A549 (cell line): ENCODE measurements around the gene USP36. TPM values are rescaled to one million over a fixed set of nuclear protein-coding genes. Genes with fewer than 3 reads are reported as not detected.

ENCODE experiments used
- ATAC-seq, 2 experiments: fragments of 200-7000 bp in 1 of 2; fragments of >200 bp in 1 of 2; cut with Nextera tagmentation in 1 of 2; cut with Tn5 transposase in 1 of 2; 3 replicates each; pipeline versions ENCODE4 v1.8.0 to v1.9.1; 2018 to 2020; ENCODE audit warnings: mild to moderate bottlenecking in 1 of 2, moderate library complexity in 1 of 2
- CTCF ChIA-PET: fragments of 300-600 bp; sonication (Branson Sonifier 250); formaldehyde crosslinking; extraction: SDS; loops from one replicate; lab custom pipeline; 2021; ENCODE audit warnings: antibody characterized with exemption, inconsistent platforms; lab: Yijun Ruan, JAX
- POLR2A ChIA-PET: fragments of 350-600 bp; formaldehyde crosslinking; extraction: SDS; loops from one replicate; lab custom pipeline; 2021; ENCODE audit warnings: antibody characterized with exemption, inconsistent platforms; lab: Yijun Ruan, JAX
- DNase-seq, 2 experiments: peaks; one replicate each; pipeline versions ENCODE4 v3.0.0 to v3.0.0-alpha.2; 2011 to 2016; ENCODE audit warnings: low read depth in 1 of 2, low spot score in 1 of 2
- FAIRE-seq: peaks from 2 replicates; lab custom pipeline; 2011; peaks lifted over from hg19 to GRCh38; lab: Jason Lieb, UNC
- H3K27ac ChIP-seq, 2 experiments: fragments of >200 bp; sonication (Bioruptor Twin); formaldehyde crosslinking; 3 replicates each; pipeline ENCODE4 v1.5.1; 2016 to 2017
- H3K4me1 ChIP-seq: fragments of >200 bp; sonication (Bioruptor Twin); formaldehyde crosslinking; 3 replicates; pipeline ENCODE4 v1.6.1; 2016
- H3K4me2 ChIP-seq: fragments of >200 bp; sonication (Bioruptor Twin); formaldehyde crosslinking; 3 replicates; pipeline ENCODE4 v1.6.1; 2016
- H3K4me3 ChIP-seq: fragments of >200 bp; sonication (Bioruptor Twin); formaldehyde crosslinking; 3 replicates; pipeline ENCODE4 v1.5.1; 2016
- H3K9me3 ChIP-seq: fragments of >200 bp; sonication (Bioruptor Twin); formaldehyde crosslinking; 3 replicates; pipeline ENCODE4 v1.6.1; 2016
- ATOH8 ChIP-seq: fragments of 250-450 bp; sonication (Bioruptor Pico); IDR thresholded peaks from 2 replicates; pipeline ENCODE4 v1.5.0; 2020; ENCODE audit warnings: low read depth, mild to moderate bottlenecking, moderate library complexity
- BCL3 ChIP-seq: fragments of >200 bp; sonication (Bioruptor Twin); formaldehyde crosslinking; IDR thresholded peaks from 3 replicates; pipeline ENCODE4 v1.6.1; 2016
- CEBPB ChIP-seq, 2 experiments: fragments of >200 bp in 1 of 2; sonication (Bioruptor Twin) in 1 of 2; formaldehyde crosslinking in 1 of 2; IDR thresholded peaks; 2 replicates each; pipeline ENCODE4 v1.6.1; 2012 to 2016
- CTCF ChIP-seq: fragments of >200 bp; sonication (Bioruptor Twin); formaldehyde crosslinking; IDR thresholded peaks from 3 replicates; pipeline ENCODE4 v1.5.1; 2016
- EHF ChIP-seq: fragments of 250-450 bp; sonication (Bioruptor Pico); IDR thresholded peaks from 2 replicates; pipeline ENCODE4 v1.5.0; 2020; ENCODE audit warnings: mild to moderate bottlenecking
- EHMT2 ChIP-seq: fragments of 200-600 bp; sonication (generic); IDR thresholded peaks from 2 replicates; pipeline ENCODE4 v1.6.1; 2016; ENCODE audit warnings: antibody characterized with exemption, low read depth, mild to moderate bottlenecking, moderate library complexity
- FOSB ChIP-seq: fragments of 250-450 bp; sonication (Bioruptor Pico); IDR thresholded peaks from 2 replicates; pipeline ENCODE4 v1.5.0; 2020; ENCODE audit warnings: mild to moderate bottlenecking, moderate library complexity
- FOXS1 ChIP-seq: fragments of 250-450 bp; sonication (Bioruptor Pico); IDR thresholded peaks from 2 replicates; pipeline ENCODE4 v1.5.0; 2020; ENCODE audit warnings: mild to moderate bottlenecking, moderate library complexity
- HEYL ChIP-seq: fragments of 250-450 bp; sonication (Bioruptor Pico); IDR thresholded peaks from 2 replicates; pipeline ENCODE4 v1.8.0; 2021; ENCODE audit warnings: mild to moderate bottlenecking, moderate library complexity
- HOXA7 ChIP-seq: fragments of 250-450 bp; sonication (Bioruptor Pico); IDR thresholded peaks from 2 replicates; pipeline ENCODE4 v1.5.0; 2020; ENCODE audit warnings: mild to moderate bottlenecking, moderate library complexity
- HOXB13 ChIP-seq: fragments of 250-450 bp; sonication (Bioruptor Pico); IDR thresholded peaks from 2 replicates; pipeline ENCODE4 v1.5.0; 2020; ENCODE audit warnings: low read depth, mild to moderate bottlenecking, moderate library complexity
- HOXB5 ChIP-seq: fragments of 250-450 bp; sonication (Bioruptor Pico); IDR thresholded peaks from 2 replicates; pipeline ENCODE4 v1.5.0; 2020; ENCODE audit warnings: mild to moderate bottlenecking, moderate library complexity
- KDM1A ChIP-seq: fragments of 200-600 bp; sonication (generic); IDR thresholded peaks from 2 replicates; pipeline ENCODE4 v1.6.1; 2016; ENCODE audit warnings: low read depth, mild to moderate bottlenecking
- MAFK ChIP-seq: fragments of 450-650 bp; IDR thresholded peaks from 2 replicates; pipeline ENCODE4 v1.6.1; 2014; ENCODE audit not compliant: partially characterized antibody
- MYC ChIP-seq: IDR thresholded peaks from 2 replicates; pipeline ENCODE4 v1.6.1; 2012; ENCODE audit warnings: mild to moderate bottlenecking, inconsistent platforms, low read length, improper control_type of control experiment, borderline replicate concordance
- PHF8 ChIP-seq: fragments of 200-600 bp; sonication (generic); IDR thresholded peaks from 2 replicates; pipeline ENCODE4 v1.6.1; 2016; ENCODE audit warnings: low read depth, mild to moderate bottlenecking, antibody characterized with exemption, moderate library complexity, borderline replicate concordance
- POLR2A ChIP-seq: IDR thresholded peaks from 2 replicates; pipeline ENCODE4 v1.6.1; 2012; ENCODE audit warnings: mild to moderate bottlenecking, low read length
- RARB ChIP-seq: fragments of 250-450 bp; sonication (Bioruptor Pico); IDR thresholded peaks from 2 replicates; pipeline ENCODE4 v1.8.0; 2021; ENCODE audit warnings: mild to moderate bottlenecking, moderate library complexity
- RCOR1 ChIP-seq: fragments of 150-350 bp; IDR thresholded peaks from 2 replicates; pipeline ENCODE4 v1.6.1; 2014; ENCODE audit warnings: antibody characterized with exemption, low read length, low read depth
- REST ChIP-seq: fragments of 200-600 bp; sonication (generic); IDR thresholded peaks from 2 replicates; pipeline ENCODE4 v1.6.1; 2016; ENCODE audit warnings: antibody characterized with exemption, mild to moderate bottlenecking, moderate library complexity
- RNF2 ChIP-seq: fragments of 200-600 bp; sonication (generic); IDR thresholded peaks from 2 replicates; pipeline ENCODE4 v1.6.1; 2016; ENCODE audit warnings: low read depth, mild to moderate bottlenecking, antibody characterized with exemption, moderate library complexity, borderline replicate concordance
- SMC3 ChIP-seq: fragments of >200 bp; sonication (Bioruptor Twin); formaldehyde crosslinking; IDR thresholded peaks from 3 replicates; pipeline ENCODE4 v1.6.1; 2018; ENCODE audit warnings: inconsistent platforms
- SREBF2 ChIP-seq: fragments of 450-650 bp; IDR thresholded peaks from 2 replicates; pipeline ENCODE4 v1.6.1; 2014; ENCODE audit warnings: mild to moderate bottlenecking, moderate library complexity
- TP53 ChIP-seq: fragments of 250-450 bp; sonication (Bioruptor Pico); IDR thresholded peaks from 2 replicates; pipeline ENCODE4 v1.5.0; 2021; ENCODE audit warnings: mild to moderate bottlenecking, moderate library complexity
- USF2 ChIP-seq: fragments of 450-650 bp; IDR thresholded peaks from 2 replicates; pipeline ENCODE4 v1.6.1; 2014; ENCODE audit warnings: antibody characterized with exemption
- ZFP36 ChIP-seq: fragments of 450-650 bp; IDR thresholded peaks from 2 replicates; pipeline ENCODE4 v1.6.1; 2014; ENCODE audit warnings: borderline replicate concordance; ENCODE audit not compliant: partially characterized antibody
- WGBS: methylation state at CpG from one replicate; pipeline ENCODE4 v1.1.6; 2017; ENCODE audit errors: missing lambda C conversion rate; 5-methylcytosine and 5-hydroxymethylcytosine counted together
- polyA plus RNA-seq, 4 experiments: library from polyadenylated mRNA; depleted of rRNA in 3 of 4; stranded (reverse); fragments of >200 nt; fragmentation: RNase III in 1 of 4; extraction: RNeasy Plus Mini Kit Qiagen cat#74134 plus additional on column Dnase treatment in 1 of 4; gene quantifications; 2 replicates in 3 of 4; 3 replicates in 1 of 4; pipeline ENCODE4 v1.2.3, GENCODE V29; 2011 to 2017

The USP36 gene
- polyA plus RNA-seq, 2 of the 4 experiments (the other 2 are of a cell fraction): 41.1 to 49.0 TPM

- TF ChIP-seq PHF8: no peak
- TF ChIP-seq BCL3: no peak
- no peak for TF ChIP-seq CTCF
- TF ChIP-seq REST: no peak
- TF ChIP-seq CEBPB (IDR thresholded peaks at IDR 0.05): no peak
- no peak for TF ChIP-seq ZFP36
- no peak for TF ChIP-seq RCOR1
- TF ChIP-seq FOSB (CRISPR knock-in tag): no peak
- TF ChIP-seq HEYL (CRISPR knock-in tag): no peak
- TF ChIP-seq FOXS1 (CRISPR knock-in tag): no peak
- no peak for TF ChIP-seq MYC
- ChIA-PET POLR2A (interaction anchor here (0.7 kb wide), 1 partner anchor 39 kb away, joined by 4 read pairs; no protein-coding TSS in a partner anchor), CTCF (interaction anchor here (0.6 to 2.0 kb wide), 3 partner anchors 18 to 450 kb away, joined by 3 to 7 read pairs (median 5); no protein-coding TSS in a partner anchor)
- no peak for DNase-seq
- Histone ChIP-seq H3K9me3 (no peaks in the 10 kb centered on the region), H3K27ac (no peak overlapping the region), H3K4me3 (no peak overlapping the region), H3K4me1 (0 out of 3 replicates have a peak, but pooled peaks cover 3% of the 10 kb centered on the region), H3K4me2 (no peak overlapping the region)
- no peak for ATAC-seq
- FAIRE-seq: no peak
- WGBS: 93% methylated on average over 3 of the region's 3 CpGs
Observed at GRCh38 chr17:78765821-78766220, 74.8 kb downstream of the USP36 start.

- H3K9me3 ChIP-seq: no peaks in the 10 kb centered on the region
- no peak overlapping the region for H3K27ac ChIP-seq
- no peak overlapping the region for H3K4me3 ChIP-seq
- ATAC-seq: no peak
- no peak for TF ChIP-seq USF2
- no peak for TF ChIP-seq HOXB5 (CRISPR knock-in tag)
- no peak for TF ChIP-seq ZFP36
- TF ChIP-seq MYC: no peak
- FAIRE-seq: no peak
- no peak for DNase-seq
- ChIA-PET CTCF (interaction anchor here (0.6 to 1.7 kb wide), 5 partner anchors 9 to 98 kb away, joined by 3 to 5 read pairs (median 3); no protein-coding TSS in a partner anchor), POLR2A (interaction anchor here (0.6 kb wide), 1 partner anchor 172 kb away, joined by 4 read pairs; no protein-coding TSS in a partner anchor)
- 92% methylated on average over 8 of the region's 8 CpGs for WGBS
- no peak overlapping the region for H3K4me2 ChIP-seq
- 0 out of 3 replicates have a peak, but pooled peaks cover 3% of the 10 kb centered on the region for H3K4me1 ChIP-seq
Observed at GRCh38 chr17:78764871-78765270, 75.7 kb downstream of the USP36 start.

- H3K4me1 ChIP-seq: 0 out of 3 replicates have a peak, but pooled peaks cover 3% of the 10 kb centered on the region
- no peak for DNase-seq
- no peak for TF ChIP-seq SREBF2
- TF ChIP-seq CEBPB (IDR thresholded peaks at IDR 0.05): no peak
- TF ChIP-seq EHF (CRISPR knock-in tag): no peak
- TF ChIP-seq HOXB5 (CRISPR knock-in tag): no peak
- no peak for TF ChIP-seq ATOH8 (CRISPR knock-in tag)
- no peak for TF ChIP-seq RARB (CRISPR knock-in tag)
- TF ChIP-seq SMC3: no peak
- no peak for TF ChIP-seq RNF2
- no peak for TF ChIP-seq KDM1A
- no peak for TF ChIP-seq POLR2A
- TF ChIP-seq EHMT2: no peak
- TF ChIP-seq TP53 (CRISPR knock-in tag): no peak
- TF ChIP-seq MAFK: no peak
- TF ChIP-seq HOXA7 (CRISPR knock-in tag): no peak
- TF ChIP-seq HOXB13 (CRISPR knock-in tag): no peak
- TF ChIP-seq, all 56 proteins: peak for 0
- no peak for FAIRE-seq
- H3K4me2 ChIP-seq: no peak overlapping the region
- 89% methylated on average over 3 of the region's 3 CpGs for WGBS
- no peaks in the 10 kb centered on the region for H3K9me3 ChIP-seq
- no peak overlapping the region for H3K4me3 ChIP-seq
- CTCF ChIA-PET: interaction anchor here (0.6 to 1.3 kb wide), 4 partner anchors 17 to 318 kb away, joined by 3 read pairs; no protein-coding TSS in a partner anchor
- no peak overlapping the region for H3K27ac ChIP-seq
- ATAC-seq: no peak
- POLR2A ChIA-PET: no interaction called here
Observed at GRCh38 chr17:78763561-78763960, 77.1 kb downstream of the USP36 start.
